NT2/D1 (cell line): Measurements from ENCODE around the gene CGB3.
"Not testable (repeated sequence)": the region's sequence is repeated elsewhere in the genome, so short reads cannot be mapped to it uniquely, and the experiment has no call there.

Experiments used
- DNase-seq: peaks from one replicate; pipeline ENCODE4 v3.0.0-alpha.2; 2011; ENCODE audit warnings: low read depth, low spot score
- H3K27me3 ChIP-seq: 2 replicates; pipeline ENCODE4 v1.6.0; 2011; ENCODE audit warnings: mild to moderate bottlenecking; ENCODE audit not compliant: insufficient read length, insufficient read depth
- H3K36me3 ChIP-seq: 2 replicates; pipeline ENCODE4 v1.6.1; 2011; ENCODE audit warnings: mild to moderate bottlenecking, low read length, mixed read lengths; ENCODE audit not compliant: insufficient read depth, insufficient read length
- H3K4me1 ChIP-seq: 2 replicates; pipeline ENCODE4 v1.5.1; 2011; ENCODE audit not compliant: insufficient read depth, insufficient read length
- H3K4me3 ChIP-seq: 2 replicates; pipeline ENCODE4 v1.5.1; 2011; ENCODE audit warnings: low read depth; ENCODE audit not compliant: insufficient read length
- H3K9ac ChIP-seq: 2 replicates; pipeline ENCODE4 v1.6.0; 2011; ENCODE audit warnings: low read depth; ENCODE audit not compliant: insufficient read length
- H3K9me3 ChIP-seq: 2 replicates; pipeline ENCODE4 v1.5.1; 2011; ENCODE audit warnings: mild to moderate bottlenecking, low read length; ENCODE audit not compliant: insufficient read depth
- SUZ12 ChIP-seq: IDR thresholded peaks from 2 replicates; pipeline ENCODE4 v1.6.1; 2011; ENCODE audit not compliant: insufficient read length, insufficient read depth; ENCODE audit errors: extremely low read depth
- YY1 ChIP-seq: IDR thresholded peaks from 2 replicates; pipeline ENCODE4 v1.6.1; 2011; ENCODE audit not compliant: insufficient read length, insufficient read depth
- ZNF274 ChIP-seq: IDR thresholded peaks from 2 replicates; pipeline ENCODE4 v1.6.1; 2011; ENCODE audit warnings: mild to moderate bottlenecking, low read depth, low read length

Gene CGB3

GRCh38 chr19:49024233-49024632 lies at the start of gene CGB3:
Gene CGB3, minus strand, starts transcription at chr19:49024333. Its CDS starts 362 bp downstream, at chr19:49023971.
- not testable (repeated sequence) for H3K9me3 ChIP-seq, DNase-seq, H3K4me3 ChIP-seq, H3K4me1 ChIP-seq, H3K36me3 ChIP-seq, H3K27me3 ChIP-seq, H3K9ac ChIP-seq

- no peak for DNase-seq
- peaks cover 33% of the 10 kb centered on the region for H3K27me3 ChIP-seq
- TF ChIP-seq YY1 (no peak), ZNF274 (no peak), SUZ12 (no peak)
- peak overlapping the region; percentile 50 for H3K9ac ChIP-seq
- H3K9me3 ChIP-seq: no peaks in the 10 kb centered on the region; the same call in 1 of the 2 replicates
- no peaks in the 10 kb centered on the region for H3K36me3 ChIP-seq
- H3K4me1 ChIP-seq: peaks cover 6% of the 10 kb centered on the region
- peak overlapping the region; percentile 37 for H3K4me3 ChIP-seq
Observed at GRCh38 chr19:49071860-49072547, 47.9 kb upstream of the CGB3 start.

- no peak overlapping the region for H3K9ac ChIP-seq
- peaks cover 36% of the 10 kb centered on the region for H3K27me3 ChIP-seq
- no peak overlapping the region for H3K4me3 ChIP-seq
- TF ChIP-seq SUZ12: no peak
- no peak for TF ChIP-seq ZNF274
- no peak for TF ChIP-seq YY1
- no peak for DNase-seq
- H3K36me3 ChIP-seq: no peaks in the 10 kb centered on the region
- H3K9me3 ChIP-seq: no peaks in the 10 kb centered on the region; the same call in 1 of the 2 replicates
- peaks cover 13% of the 10 kb centered on the region for H3K4me1 ChIP-seq
Observed at GRCh38 chr19:49070416-49070815, 46.3 kb upstream of the CGB3 start.

- Histone ChIP-seq H3K9me3 (no peaks in the 10 kb centered on the region; the same call in 1 of the 2 replicates), H3K36me3 (no peaks in the 10 kb centered on the region), H3K27me3 (peaks cover 36% of the 10 kb centered on the region), H3K9ac (no peak overlapping the region), H3K4me3 (no peak overlapping the region), H3K4me1 (peaks cover 18% of the 10 kb centered on the region)
- DNase-seq: no peak
- TF ChIP-seq SUZ12 (no peak), ZNF274 (no peak), YY1 (no peak)
Observed at GRCh38 chr19:49069026-49069425, 44.9 kb upstream of the CGB3 start.

GRCh38 chr19:49067554-49067953 lies 43.4 kb upstream of the CGB3 start:
- Histone ChIP-seq H3K4me3 (no peak overlapping the region), H3K9ac (no peak overlapping the region), H3K27me3 (peaks cover 25% of the 10 kb centered on the region), H3K9me3 (no peaks in the 10 kb centered on the region; the same call in 1 of the 2 replicates), H3K4me1 (peaks cover 19% of the 10 kb centered on the region), H3K36me3 (no peaks in the 10 kb centered on the region)
- no peak for TF ChIP-seq YY1
- no peak for TF ChIP-seq ZNF274
- TF ChIP-seq SUZ12: no peak
- DNase-seq: no peak

- no peaks in the 10 kb centered on the region for H3K36me3 ChIP-seq
- peaks cover 19% of the 10 kb centered on the region for H3K4me1 ChIP-seq
- DNase-seq: no peak
- peaks cover 24% of the 10 kb centered on the region for H3K27me3 ChIP-seq
- no peak overlapping the region for H3K9ac ChIP-seq
- no peaks in the 10 kb centered on the region; the same call in 1 of the 2 replicates for H3K9me3 ChIP-seq
- no peak overlapping the region for H3K4me3 ChIP-seq
- TF ChIP-seq SUZ12 (no peak), YY1 (no peak), ZNF274 (no peak)
Observed at GRCh38 chr19:49065905-49066512, 41.9 kb upstream of the CGB3 start.

- H3K36me3 ChIP-seq: no peaks in the 10 kb centered on the region
- TF ChIP-seq YY1 (no peak), ZNF274 (no peak), SUZ12 (no peak)
- DNase-seq: no peak
- peaks cover 19% of the 10 kb centered on the region for H3K4me1 ChIP-seq
- peak within 1 kb of the TSS; percentile 70 for H3K9ac ChIP-seq
- no peaks in the 10 kb centered on the region; the same call in 1 of the 2 replicates for H3K9me3 ChIP-seq
- peak within 1 kb of the TSS; percentile 18 for H3K4me3 ChIP-seq
- peaks cover 14% of the 10 kb centered on the region for H3K27me3 ChIP-seq
Observed at GRCh38 chr19:49064768-49065611, 40.9 kb upstream of the CGB3 start, which contains the start of gene NTF4. Gene NTF4, minus strand, starts transcription at chr19:49064818. Its CDS starts 2,821 bp downstream, at chr19:49061997.
